ENCODE measurements around the gene DGKH. TPM values are rescaled to one million over a fixed set of nuclear protein-coding genes. Genes with fewer than 3 reads are reported as not detected.

The DGKH gene
- total and polyA plus RNA-seq, 10 of the 15 experiments (the other 5 are each of a cell fraction or from before 2014, with no cell fraction given): 1.3 to 15.2 (median 7.3) TPM

GRCh38 chr13:42272115-42272803, 223.8 kb downstream of the DGKH start, which contains the start of gene AKAP11 (continued):
- TF ChIP-seq PKNOX1 (IDR thresholded peaks at IDR 0.05): peak; percentile 32; the same call in 1 of the 2 replicates
- TF ChIP-seq NFYB (IDR thresholded peaks at IDR 0.05; ENCODE audit: insufficient read depth, low read depth, low read length): no peak
- TF ChIP-seq MEF2A (IDR thresholded peaks at IDR 0.05; ENCODE audit: insufficient read depth, low read depth, low read length): no peak
- TF ChIP-seq EGR1 (IDR thresholded peaks at IDR 0.05; ENCODE audit: borderline replicate concordance in 1 of 2, low read depth in 2 of 2, low read length in 2 of 2): no peak
- TF ChIP-seq SUPT20H (IDR thresholded peaks at IDR 0.05; ENCODE audit: borderline replicate concordance, control insufficient read depth, low read depth, low read length): no peak
- no peak for TF ChIP-seq SUZ12 (IDR thresholded peaks at IDR 0.05; ENCODE audit: unreplicated experiment)
- no peak for TF ChIP-seq NFIC (IDR thresholded peaks at IDR 0.05; ENCODE audit: low read depth, low read length)
- no peak for TF ChIP-seq RFX5 (IDR thresholded peaks at IDR 0.05; ENCODE audit: low read depth, low read length)
- no peak for TF ChIP-seq RAD51 (IDR thresholded peaks at IDR 0.05)
- TF ChIP-seq ZNF384 (IDR thresholded peaks at IDR 0.05; ENCODE audit: borderline replicate concordance, low read depth, low read length): no peak
- no peak for TF ChIP-seq TCF12 (IDR thresholded peaks at IDR 0.05; ENCODE audit: low read depth, low read length)
- no peak for TF ChIP-seq POU2F2 (IDR thresholded peaks at IDR 0.05; ENCODE audit: borderline replicate concordance, low read depth, low read length)
- no peak; the same call in 1 of the 2 replicates for TF ChIP-seq CBFB (IDR thresholded peaks at IDR 0.05; ENCODE audit: low read depth)
- TF ChIP-seq MEF2B (IDR thresholded peaks at IDR 0.05; ENCODE audit: partially characterized antibody, poor library complexity, severe bottlenecking): peak; percentile 21
- no peak for TF ChIP-seq ELK1 (IDR thresholded peaks at IDR 0.05; ENCODE audit: low read depth, low read length)
- 0 out of 2 replicates have a peak, but pooled peaks have one; percentile 74 for TF ChIP-seq CHD1 (IDR thresholded peaks at IDR 0.05; ENCODE audit: low read depth, low read length)
- TF ChIP-seq SREBF1 (IDR thresholded peaks at IDR 0.05; ENCODE audit: low read length): no peak
- no peak for TF ChIP-seq CBX3 (IDR thresholded peaks at IDR 0.05; ENCODE audit: borderline replicate concordance, low read depth)
- TF ChIP-seq SKIL (IDR thresholded peaks at IDR 0.05; ENCODE audit: low read depth, poor library complexity, severe bottlenecking): no peak
- no peak for TF ChIP-seq NRF1 (conservative IDR thresholded peaks at IDR 0.05; ENCODE audit: low read depth, low read length)
- 0 out of 2 replicates have a peak, but pooled peaks have one; percentile 13 for TF ChIP-seq MTA2 (IDR thresholded peaks at IDR 0.05; ENCODE audit: low read depth)
- TF ChIP-seq, protein P1, sequence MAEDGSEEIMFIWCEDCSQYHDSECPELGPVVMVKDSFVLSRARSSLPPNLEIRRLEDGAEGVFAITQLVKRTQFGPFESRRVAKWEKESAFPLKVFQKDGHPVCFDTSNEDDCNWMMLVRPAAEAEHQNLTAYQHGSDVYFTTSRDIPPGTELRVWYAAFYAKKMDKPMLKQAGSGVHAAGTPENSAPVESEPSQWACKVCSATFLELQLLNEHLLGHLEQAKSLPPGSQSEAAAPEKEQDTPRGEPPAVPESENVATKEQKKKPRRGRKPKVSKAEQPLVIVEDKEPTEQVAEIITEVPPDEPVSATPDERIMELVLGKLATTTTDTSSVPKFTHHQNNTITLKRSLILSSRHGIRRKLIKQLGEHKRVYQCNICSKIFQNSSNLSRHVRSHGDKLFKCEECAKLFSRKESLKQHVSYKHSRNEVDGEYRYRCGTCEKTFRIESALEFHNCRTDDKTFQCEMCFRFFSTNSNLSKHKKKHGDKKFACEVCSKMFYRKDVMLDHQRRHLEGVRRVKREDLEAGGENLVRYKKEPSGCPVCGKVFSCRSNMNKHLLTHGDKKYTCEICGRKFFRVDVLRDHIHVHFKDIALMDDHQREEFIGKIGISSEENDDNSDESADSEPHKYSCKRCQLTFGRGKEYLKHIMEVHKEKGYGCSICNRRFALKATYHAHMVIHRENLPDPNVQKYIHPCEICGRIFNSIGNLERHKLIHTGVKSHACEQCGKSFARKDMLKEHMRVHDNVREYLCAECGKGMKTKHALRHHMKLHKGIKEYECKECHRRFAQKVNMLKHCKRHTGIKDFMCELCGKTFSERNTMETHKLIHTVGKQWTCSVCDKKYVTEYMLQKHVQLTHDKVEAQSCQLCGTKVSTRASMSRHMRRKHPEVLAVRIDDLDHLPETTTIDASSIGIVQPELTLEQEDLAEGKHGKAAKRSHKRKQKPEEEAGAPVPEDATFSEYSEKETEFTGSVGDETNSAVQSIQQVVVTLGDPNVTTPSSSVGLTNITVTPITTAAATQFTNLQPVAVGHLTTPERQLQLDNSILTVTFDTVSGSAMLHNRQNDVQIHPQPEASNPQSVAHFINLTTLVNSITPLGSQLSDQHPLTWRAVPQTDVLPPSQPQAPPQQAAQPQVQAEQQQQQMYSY (CRISPR knock-in tag; IDR thresholded peaks at IDR 0.05): no peak
- TF ChIP-seq EED (IDR thresholded peaks at IDR 0.05; ENCODE audit: low read depth): no peak
